Mesothelial cell of epicardium (in vitro differentiated cells): ENCODE results near the gene SLN. TPM values are rescaled to one million over a fixed set of nuclear protein-coding genes. Genes with fewer than 3 reads are reported as not detected.
"Not testable (repeated sequence)": the region's sequence is repeated elsewhere in the genome, so short reads cannot be mapped to it uniquely, and the experiment has no call there.

Experiments
- DNase-seq, 2 experiments: peaks; one replicate each; pipeline ENCODE4 v3.0.0; 2021; ENCODE audit warnings: low spot score in 2 of 2; ENCODE audit not compliant: unreplicated experiment in 2 of 2
- H3K27ac Mint-ChIP-seq: 2 replicates; pipeline ENCODE4 v1.8.0; 2021; ENCODE audit warnings: mixed read lengths
- H3K27me3 Mint-ChIP-seq: 2 replicates; pipeline ENCODE4 v1.8.0; 2021; ENCODE audit warnings: low read depth, mixed read lengths
- H3K36me3 Mint-ChIP-seq: 2 replicates; pipeline ENCODE4 v1.8.0; 2021; ENCODE audit warnings: mixed read lengths
- H3K4me1 Mint-ChIP-seq: 2 replicates; pipeline ENCODE4 v1.8.0; 2021; ENCODE audit warnings: mixed read lengths
- H3K4me3 Mint-ChIP-seq: 2 replicates; pipeline ENCODE4 v1.8.0; 2021; ENCODE audit warnings: mild to moderate bottlenecking, moderate library complexity, mixed read lengths
- H3K9me3 Mint-ChIP-seq: 2 replicates; pipeline ENCODE4 v1.8.0; 2021; ENCODE audit warnings: mixed read lengths
- CTCF ChIP-seq: fragments of 200-600 bp; sonication (generic); IDR thresholded peaks from one replicate; pipeline ENCODE4 v1.5.0; 2021; ENCODE audit warnings: antibody characterized with exemption; ENCODE audit not compliant: unreplicated experiment
- total RNA-seq: library from RNA; stranded (reverse); gene quantifications from 3 replicates; pipeline ENCODE4 v1.2.1, GENCODE V29; 2021

SLN gene
- total RNA-seq, result not detected in 3 replicates

DNA sequence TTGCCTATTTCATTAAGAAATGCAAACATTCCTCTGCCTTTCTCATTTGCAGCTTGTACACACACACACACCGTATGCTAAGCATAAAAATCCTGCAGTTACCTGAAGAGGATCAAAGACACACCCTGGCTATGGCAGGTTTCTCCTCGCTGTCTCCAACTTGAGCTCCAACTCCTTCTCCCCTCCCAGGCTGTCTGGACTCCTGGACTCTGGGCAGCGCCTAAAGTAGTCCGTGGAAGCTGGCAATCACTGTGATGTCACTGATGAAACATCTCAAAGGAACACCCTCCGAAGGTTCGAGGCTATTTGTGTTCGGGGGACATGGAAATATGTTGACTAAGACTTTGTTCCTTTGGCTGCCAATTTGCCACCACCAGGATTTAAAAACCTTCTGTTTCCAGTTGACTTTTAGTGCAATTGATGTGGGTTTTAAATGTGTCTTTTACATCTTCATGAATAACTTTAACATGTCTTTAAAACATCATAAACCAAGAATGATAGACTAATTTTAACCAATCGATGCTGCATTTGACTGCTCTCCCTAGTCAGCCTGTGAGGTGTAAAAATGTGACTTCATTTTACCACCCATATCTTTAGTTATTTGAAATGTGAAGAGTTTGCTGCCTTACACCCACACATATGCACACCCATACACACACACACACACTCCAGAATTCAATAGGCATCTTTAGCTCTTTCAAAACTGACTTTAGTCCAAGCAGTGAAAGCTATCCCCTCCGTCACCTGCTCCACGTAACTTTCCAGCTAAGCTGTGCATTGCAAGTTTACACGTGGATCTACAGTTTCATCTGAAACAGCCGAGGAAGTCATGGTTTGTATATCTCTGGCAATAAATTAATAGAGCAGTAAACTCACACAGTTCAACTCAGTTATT lies at the start of gene SLN:
Gene SLN (minus strand): TSS at position 196 of the 895 bp plus-strand sequence.
- no peak within 1 kb of the TSS for H3K4me3 Mint-ChIP-seq
- no peak for DNase-seq
- peaks cover 6% of the 10 kb centered on the region for H3K9me3 Mint-ChIP-seq
- H3K27me3 Mint-ChIP-seq, result peaks cover 10% of the 10 kb centered on the region
- H3K4me1 Mint-ChIP-seq, result peaks cover 7% of the 10 kb centered on the region
- TF ChIP-seq CTCF, result no peak
- H3K36me3 Mint-ChIP-seq, result no peaks in the 10 kb centered on the region
- H3K27ac Mint-ChIP-seq, result no peak within 1 kb of the TSS

- peaks cover 27% of the 10 kb centered on the region for H3K9me3 Mint-ChIP-seq
- not testable (repeated sequence) for DNase-seq, H3K4me1 Mint-ChIP-seq, H3K36me3 Mint-ChIP-seq, H3K4me3 Mint-ChIP-seq, H3K27ac Mint-ChIP-seq, H3K27me3 Mint-ChIP-seq
Observed at GRCh38 chr11:107758719-107759355, 47.0 kb upstream of the SLN start.

- H3K36me3 Mint-ChIP-seq, result no peaks in the 10 kb centered on the region
- no peak overlapping the region for H3K4me3 Mint-ChIP-seq
- DNase-seq, result no peak
- no peak overlapping the region for H3K27ac Mint-ChIP-seq
- TF ChIP-seq CTCF, result no peak
- no peaks in the 10 kb centered on the region for H3K27me3 Mint-ChIP-seq
- peaks cover 21% of the 10 kb centered on the region for H3K9me3 Mint-ChIP-seq
- H3K4me1 Mint-ChIP-seq, result no peaks in the 10 kb centered on the region
Observed at GRCh38 chr11:107757661-107758060, 45.8 kb upstream of the SLN start.

DNA sequence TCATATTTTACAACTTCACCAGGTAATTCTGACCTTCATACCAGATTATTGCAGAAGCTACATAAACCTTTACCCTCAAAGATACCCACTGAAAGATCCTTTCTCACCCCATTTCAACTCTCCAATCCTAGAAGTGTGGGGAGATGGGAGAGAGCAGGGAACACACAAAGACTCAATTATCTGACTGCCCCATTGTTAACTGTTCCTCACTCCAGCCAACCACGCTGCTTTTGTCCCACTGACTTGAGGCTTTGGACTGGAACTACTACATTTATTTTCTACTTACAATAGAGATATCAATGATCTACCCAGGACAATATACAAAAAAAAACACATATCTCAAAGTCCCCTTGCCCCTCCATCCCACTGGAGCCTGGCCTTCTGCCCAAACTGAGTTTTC lies 44.7 kb upstream of the SLN start:
- peaks cover 21% of the 10 kb centered on the region for H3K9me3 Mint-ChIP-seq
- no peak for TF ChIP-seq CTCF
- no peaks in the 10 kb centered on the region for H3K27me3 Mint-ChIP-seq
- H3K27ac Mint-ChIP-seq, result no peak overlapping the region
- no peaks in the 10 kb centered on the region for H3K36me3 Mint-ChIP-seq
- no peaks in the 10 kb centered on the region for H3K4me1 Mint-ChIP-seq
- DNase-seq, result no peak
- H3K4me3 Mint-ChIP-seq, result no peak overlapping the region

- no peak for DNase-seq
- H3K9me3 Mint-ChIP-seq, result peaks cover 7% of the 10 kb centered on the region
- TF ChIP-seq CTCF, result no peak
- no peaks in the 10 kb centered on the region for H3K36me3 Mint-ChIP-seq
- H3K4me3 Mint-ChIP-seq, result no peak overlapping the region
- no peaks in the 10 kb centered on the region for H3K27me3 Mint-ChIP-seq
- no peak overlapping the region for H3K27ac Mint-ChIP-seq
- H3K4me1 Mint-ChIP-seq, result no peaks in the 10 kb centered on the region
Observed at GRCh38 chr11:107752949-107753822, 41.3 kb upstream of the SLN start.
